ENCODE measurements around the gene PHLPP2. TPM values are rescaled to one million over a fixed set of nuclear protein-coding genes. Genes with fewer than 3 reads are reported as not detected.

Gene PHLPP2
- total and polyA plus RNA-seq, 4 donors = 2.9 to 13.1 (median 7.5) TPM

GRCh38 chr16:71708696-71709095 lies 15.8 kb downstream of the PHLPP2 start:
- Histone ChIP-seq H3K36me3 (ENCODE audit: control insufficient read depth in 1 of 2, insufficient read depth in 2 of 2, low read length in 1 of 2) (no peaks in the 10 kb centered on the region), H3K9me3 (ENCODE audit: control insufficient read depth, low read length) (no peaks in the 10 kb centered on the region), H3K4me1 (ENCODE audit: control insufficient read depth in 1 of 2, insufficient read depth in 2 of 2, low read length in 2 of 2) (peaks cover 0 to 2% of the 10 kb centered on the region in 2 donors), H3K27ac (ENCODE audit: low read depth in 1 of 2, low read length in 2 of 2) (no peak overlapping the region), H3K27me3 (ENCODE audit: control insufficient read depth in 1 of 2, insufficient read depth in 2 of 2, low read length in 1 of 2) (no peaks in the 10 kb centered on the region), H3K4me3 (ENCODE audit: low read length in 2 of 2) (no peak overlapping the region)
- 98 to 99% methylated on average over 2 of the region's 2 CpGs for WGBS, 2 donors
- intact Hi-C loops (cut with DNase I) = no loop called here
- ATAC-seq (ENCODE audit: low FRiP score) (no peak), DNase-seq (no peak)

GRCh38 chr16:71707199-71707598 lies 17.3 kb downstream of the PHLPP2 start:
- no peak for DNase-seq
- Histone ChIP-seq H3K4me3 (ENCODE audit: low read length in 2 of 2) (no peak overlapping the region), H3K4me1 (ENCODE audit: control insufficient read depth in 1 of 2, insufficient read depth in 2 of 2, low read length in 2 of 2) (peaks cover 0 to 2% of the 10 kb centered on the region in 2 donors), H3K36me3 (ENCODE audit: control insufficient read depth in 1 of 2, insufficient read depth in 2 of 2, low read length in 1 of 2) (no peaks in the 10 kb centered on the region), H3K27me3 (ENCODE audit: control insufficient read depth in 1 of 2, insufficient read depth in 2 of 2, low read length in 1 of 2) (no peaks in the 10 kb centered on the region), H3K9me3 (ENCODE audit: control insufficient read depth, low read length) (no peaks in the 10 kb centered on the region), H3K27ac (ENCODE audit: low read depth in 1 of 2, low read length in 2 of 2) (no peak overlapping the region)
- intact Hi-C loops (cut with DNase I) = no loop called here
- ATAC-seq (ENCODE audit: low FRiP score) = no peak
- WGBS, 2 donors = 98% methylated on average over 6 to 7 of the region's 7 CpGs

DNA sequence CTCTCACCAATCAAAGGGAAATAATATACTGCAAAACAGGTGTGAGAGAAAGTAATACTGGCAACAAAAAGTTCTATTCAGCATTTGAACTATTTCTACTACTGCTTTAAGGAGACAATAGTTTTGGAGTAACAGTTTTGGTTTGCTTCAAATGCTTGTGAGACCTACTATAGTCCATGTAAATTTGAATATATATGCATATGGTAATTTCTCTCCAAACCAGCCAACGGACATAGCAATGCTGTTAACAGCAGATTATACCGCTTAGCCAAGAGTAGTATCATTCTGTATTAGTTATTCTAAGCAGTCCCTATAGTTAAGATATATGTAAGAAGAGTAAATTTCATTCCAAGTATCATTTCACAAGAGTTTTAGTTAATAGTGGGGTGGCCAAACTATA lies 18.5 kb downstream of the PHLPP2 start:
- Histone ChIP-seq H3K4me1 (ENCODE audit: control insufficient read depth in 1 of 2, insufficient read depth in 2 of 2, low read length in 2 of 2) (peaks cover 0 to 2% of the 10 kb centered on the region in 2 donors), H3K4me3 (ENCODE audit: low read length in 2 of 2) (no peak overlapping the region), H3K36me3 (ENCODE audit: control insufficient read depth in 1 of 2, insufficient read depth in 2 of 2, low read length in 1 of 2) (no peaks in the 10 kb centered on the region), H3K27me3 (ENCODE audit: control insufficient read depth in 1 of 2, insufficient read depth in 2 of 2, low read length in 1 of 2) (no peaks in the 10 kb centered on the region), H3K27ac (ENCODE audit: low read depth in 1 of 2, low read length in 2 of 2) (no peak overlapping the region), H3K9me3 (ENCODE audit: control insufficient read depth, low read length) (no peaks in the 10 kb centered on the region)
- DNase-seq (no peak), ATAC-seq (ENCODE audit: low FRiP score) (no peak)
- 96 to 99% methylated on average over 2 of the region's 2 CpGs for WGBS, 2 donors
- intact Hi-C loops (cut with DNase I) = no loop called here

- Histone ChIP-seq H3K4me3 (ENCODE audit: low read length in 2 of 2) (no peak overlapping the region), H3K27me3 (ENCODE audit: control insufficient read depth in 1 of 2, insufficient read depth in 2 of 2, low read length in 1 of 2) (no peaks in the 10 kb centered on the region), H3K9me3 (ENCODE audit: control insufficient read depth, low read length) (no peaks in the 10 kb centered on the region), H3K4me1 (ENCODE audit: control insufficient read depth in 1 of 2, insufficient read depth in 2 of 2, low read length in 2 of 2) (no peaks in the 10 kb centered on the region), H3K36me3 (ENCODE audit: control insufficient read depth in 1 of 2, insufficient read depth in 2 of 2, low read length in 1 of 2) (peaks cover 0 to 2% of the 10 kb centered on the region in 2 donors), H3K27ac (ENCODE audit: low read depth in 1 of 2, low read length in 2 of 2) (no peak overlapping the region)
- WGBS, 2 donors = 69 to 80% methylated on average over 1 of the region's 1 CpG
- intact Hi-C loops (cut with DNase I) = no loop called here
- no peak for ATAC-seq (ENCODE audit: low FRiP score)
- DNase-seq = no peak
These were observed 21.2 kb downstream of the PHLPP2 start for GRCh38 chr16:71703333-71703732.

DNA sequence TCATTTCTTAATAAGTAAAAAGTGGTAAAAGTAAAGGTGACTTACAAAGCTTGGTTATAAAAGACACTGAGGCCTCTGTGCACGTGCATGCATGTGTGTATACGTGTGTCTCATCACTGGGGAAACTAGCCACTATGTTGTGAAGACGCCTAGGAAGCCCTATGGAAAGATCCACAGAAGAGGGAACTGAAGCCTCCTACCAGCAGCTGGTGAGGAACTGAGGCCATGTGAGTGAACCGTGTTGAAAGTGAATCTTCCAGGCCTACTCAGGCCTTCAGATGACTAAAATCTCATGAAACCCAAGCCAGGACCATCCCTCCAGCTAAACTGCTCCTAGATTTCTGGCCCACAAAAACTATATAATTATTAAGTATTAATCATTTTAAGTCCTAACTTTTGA lies 23.7 kb downstream of the PHLPP2 start:
- ATAC-seq (ENCODE audit: low FRiP score) = no peak
- peaks cover 0 to 2% of the 10 kb centered on the region in 2 donors for H3K36me3 ChIP-seq (ENCODE audit: control insufficient read depth in 1 of 2, insufficient read depth in 2 of 2, low read length in 1 of 2)
- intact Hi-C loops (cut with DNase I) = no loop called here

DNA sequence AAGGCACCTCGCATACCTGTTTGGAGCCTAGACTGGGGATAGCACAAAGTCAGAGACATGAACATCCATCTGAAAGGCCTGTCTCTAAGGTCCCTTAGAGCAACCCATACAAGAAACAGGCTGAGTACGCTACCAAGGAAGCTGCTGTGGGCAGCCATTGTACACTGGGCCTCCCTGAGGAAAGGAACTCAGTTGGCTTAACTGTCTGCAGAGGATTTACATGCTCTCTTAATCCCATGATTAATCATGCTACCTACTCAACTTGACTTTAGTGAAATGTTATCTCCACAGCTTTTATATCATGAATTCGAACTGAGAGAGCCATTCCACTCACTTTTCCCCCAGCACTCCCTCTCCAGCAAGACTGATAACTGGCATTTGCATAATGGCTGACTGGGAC lies 26.0 kb downstream of the PHLPP2 start:
- H3K9me3 ChIP-seq (ENCODE audit: control insufficient read depth, low read length) = no peaks in the 10 kb centered on the region
- H3K4me3 ChIP-seq (ENCODE audit: low read length in 2 of 2) = no peak overlapping the region
- peaks cover 0 to 2% of the 10 kb centered on the region in 2 donors for H3K36me3 ChIP-seq (ENCODE audit: control insufficient read depth in 1 of 2, insufficient read depth in 2 of 2, low read length in 1 of 2)
- H3K27ac ChIP-seq (ENCODE audit: low read depth in 1 of 2, low read length in 2 of 2) = no peak overlapping the region
- intact Hi-C loops (cut with DNase I) = no loop called here
- no peaks in the 10 kb centered on the region for H3K4me1 ChIP-seq (ENCODE audit: control insufficient read depth in 1 of 2, insufficient read depth in 2 of 2, low read length in 2 of 2)
- H3K27me3 ChIP-seq (ENCODE audit: control insufficient read depth in 1 of 2, insufficient read depth in 2 of 2, low read length in 1 of 2) = no peaks in the 10 kb centered on the region
- no peak for DNase-seq
- WGBS, 2 donors = 94 to 97% methylated on average over 3 of the region's 3 CpGs
- ATAC-seq (ENCODE audit: low FRiP score) = no peak

More for the DNA sequence above, 23.7 kb downstream of the PHLPP2 start:
- Histone ChIP-seq H3K27ac (ENCODE audit: low read depth in 1 of 2, low read length in 2 of 2) (no peak overlapping the region), H3K9me3 (ENCODE audit: control insufficient read depth, low read length) (no peaks in the 10 kb centered on the region), H3K27me3 (ENCODE audit: control insufficient read depth in 1 of 2, insufficient read depth in 2 of 2, low read length in 1 of 2) (no peaks in the 10 kb centered on the region), H3K4me1 (ENCODE audit: control insufficient read depth in 1 of 2, insufficient read depth in 2 of 2, low read length in 2 of 2) (no peaks in the 10 kb centered on the region), H3K4me3 (ENCODE audit: low read length in 2 of 2) (no peak overlapping the region)
- DNase-seq = no peak
- 94 to 95% methylated on average over 4 of the region's 4 CpGs for WGBS, 2 donors

GRCh38 chr16:71693164-71693563 lies 31.3 kb downstream of the PHLPP2 start:
- ATAC-seq (ENCODE audit: low FRiP score) = no peak
- intact Hi-C loops (cut with DNase I) = no loop called here
- no peak for DNase-seq
- WGBS, 2 donors = 96 to 97% methylated on average over 5 of the region's 5 CpGs
- Histone ChIP-seq H3K36me3 (ENCODE audit: control insufficient read depth in 1 of 2, insufficient read depth in 2 of 2, low read length in 1 of 2) (peaks cover 0 to 11% of the 10 kb centered on the region in 2 donors), H3K4me3 (ENCODE audit: low read length in 2 of 2) (no peak overlapping the region), H3K9me3 (ENCODE audit: control insufficient read depth, low read length) (no peaks in the 10 kb centered on the region), H3K4me1 (ENCODE audit: control insufficient read depth in 1 of 2, insufficient read depth in 2 of 2, low read length in 2 of 2) (no peaks in the 10 kb centered on the region), H3K27me3 (ENCODE audit: control insufficient read depth in 1 of 2, insufficient read depth in 2 of 2, low read length in 1 of 2) (no peaks in the 10 kb centered on the region), H3K27ac (ENCODE audit: low read depth in 1 of 2, low read length in 2 of 2) (no peak overlapping the region)

- ATAC-seq (ENCODE audit: low FRiP score) (no peak), DNase-seq (no peak)
- intact Hi-C loops (cut with DNase I) = loop anchor here (10.0 kb wide), 2 partner anchors 55 to 65 kb away; no protein-coding TSS in a partner anchor
- 0% methylated on average over 1 of the region's 1 CpG for WGBS, 2 donors
- Histone ChIP-seq H3K9me3 (ENCODE audit: control insufficient read depth, low read length) (no peaks in the 10 kb centered on the region), H3K4me1 (ENCODE audit: control insufficient read depth in 1 of 2, insufficient read depth in 2 of 2, low read length in 2 of 2) (no peaks in the 10 kb centered on the region), H3K27ac (ENCODE audit: low read depth in 1 of 2, low read length in 2 of 2) (no peak overlapping the region), H3K4me3 (ENCODE audit: low read length in 2 of 2) (no peak overlapping the region), H3K27me3 (ENCODE audit: control insufficient read depth in 1 of 2, insufficient read depth in 2 of 2, low read length in 1 of 2) (no peaks in the 10 kb centered on the region), H3K36me3 (ENCODE audit: control insufficient read depth in 1 of 2, insufficient read depth in 2 of 2, low read length in 1 of 2) (peaks cover 0 to 11% of the 10 kb centered on the region in 2 donors)
These were observed 34.6 kb downstream of the PHLPP2 start for GRCh38 chr16:71689901-71690300.

- no peaks in the 10 kb centered on the region for H3K27me3 ChIP-seq (ENCODE audit: control insufficient read depth in 1 of 2, insufficient read depth in 2 of 2, low read length in 1 of 2)
- peaks cover 2 to 11% of the 10 kb centered on the region in 2 donors for H3K36me3 ChIP-seq (ENCODE audit: control insufficient read depth in 1 of 2, insufficient read depth in 2 of 2, low read length in 1 of 2)
- H3K4me3 ChIP-seq (ENCODE audit: low read length in 2 of 2) = no peak overlapping the region
- ATAC-seq (ENCODE audit: low FRiP score) (no peak), DNase-seq (no peak)
- WGBS, 2 donors = 66 to 73% methylated on average over 3 of the region's 3 CpGs
- intact Hi-C loops (cut with DNase I) = loop anchor here (10.0 kb wide), 2 partner anchors 57 to 67 kb away; no protein-coding TSS in a partner anchor
- H3K27ac ChIP-seq (ENCODE audit: low read depth in 1 of 2, low read length in 2 of 2) = no peak overlapping the region
- no peaks in the 10 kb centered on the region for H3K9me3 ChIP-seq (ENCODE audit: control insufficient read depth, low read length)
- no peaks in the 10 kb centered on the region for H3K4me1 ChIP-seq (ENCODE audit: control insufficient read depth in 1 of 2, insufficient read depth in 2 of 2, low read length in 2 of 2)
These were observed 36.6 kb downstream of the PHLPP2 start for GRCh38 chr16:71687861-71688260.
